ENCODE measurements around the gene FPGS.

DNA sequence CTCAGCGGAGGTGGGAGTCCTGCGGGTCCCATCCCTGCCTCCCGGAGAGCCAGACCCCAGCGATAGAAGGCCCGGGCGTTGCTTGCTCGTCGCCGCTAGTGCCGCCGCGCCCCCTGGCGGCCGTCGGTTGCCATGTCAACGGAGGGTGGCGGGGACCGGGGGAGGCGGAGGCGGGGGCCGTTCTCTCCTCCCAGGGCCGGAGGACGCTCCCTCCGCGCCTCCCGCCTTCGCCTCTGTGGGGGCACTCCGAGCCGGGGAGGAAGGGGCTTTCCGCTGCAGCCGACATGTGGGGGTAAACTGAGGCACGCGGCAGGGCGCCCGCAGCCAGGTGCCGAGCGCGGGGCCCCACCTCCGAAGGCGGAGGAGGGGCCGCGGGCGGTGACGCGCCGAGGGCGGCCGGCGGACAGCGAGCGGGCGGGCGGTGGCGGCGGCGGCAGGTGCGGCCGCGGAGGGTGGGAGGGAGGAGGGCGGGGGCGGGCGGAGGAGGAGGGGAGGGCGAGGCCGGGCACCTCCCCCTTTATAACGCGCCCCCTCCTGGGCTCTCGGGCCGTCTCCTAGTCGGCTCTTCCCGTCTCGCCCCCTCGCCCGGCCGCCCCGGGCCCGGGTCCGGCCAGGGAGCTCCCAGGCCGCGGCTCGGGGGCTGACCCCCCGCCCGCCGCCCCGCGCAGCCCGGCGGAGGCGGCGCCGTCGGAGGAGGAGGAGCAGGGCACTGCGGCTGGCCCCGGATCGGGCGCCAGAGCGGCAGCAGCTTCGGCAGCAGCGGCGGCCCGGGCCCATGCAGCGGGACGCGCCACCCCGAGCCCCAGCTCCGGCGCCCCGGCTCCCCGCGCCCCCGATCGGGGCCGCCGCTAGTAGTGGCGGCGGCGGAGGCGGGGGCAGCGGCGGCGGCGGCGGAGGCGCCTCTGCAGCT, 17.4 kb upstream of the FPGS start:
- TF ChIP-seq, protein P1, sequence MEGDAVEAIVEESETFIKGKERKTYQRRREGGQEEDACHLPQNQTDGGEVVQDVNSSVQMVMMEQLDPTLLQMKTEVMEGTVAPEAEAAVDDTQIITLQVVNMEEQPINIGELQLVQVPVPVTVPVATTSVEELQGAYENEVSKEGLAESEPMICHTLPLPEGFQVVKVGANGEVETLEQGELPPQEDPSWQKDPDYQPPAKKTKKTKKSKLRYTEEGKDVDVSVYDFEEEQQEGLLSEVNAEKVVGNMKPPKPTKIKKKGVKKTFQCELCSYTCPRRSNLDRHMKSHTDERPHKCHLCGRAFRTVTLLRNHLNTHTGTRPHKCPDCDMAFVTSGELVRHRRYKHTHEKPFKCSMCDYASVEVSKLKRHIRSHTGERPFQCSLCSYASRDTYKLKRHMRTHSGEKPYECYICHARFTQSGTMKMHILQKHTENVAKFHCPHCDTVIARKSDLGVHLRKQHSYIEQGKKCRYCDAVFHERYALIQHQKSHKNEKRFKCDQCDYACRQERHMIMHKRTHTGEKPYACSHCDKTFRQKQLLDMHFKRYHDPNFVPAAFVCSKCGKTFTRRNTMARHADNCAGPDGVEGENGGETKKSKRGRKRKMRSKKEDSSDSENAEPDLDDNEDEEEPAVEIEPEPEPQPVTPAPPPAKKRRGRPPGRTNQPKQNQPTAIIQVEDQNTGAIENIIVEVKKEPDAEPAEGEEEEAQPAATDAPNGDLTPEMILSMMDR (conservative IDR thresholded peaks at IDR 0.05): peak; percentile 96
- no peak for TF ChIP-seq ZFX (IDR thresholded peaks at IDR 0.05)

All from C4-2B (cell line).